HUDEP-2 (cell line): Measurements from ENCODE around the gene SRR.

ENCODE experiments used
- DNase-seq, 76 experiments: peaks; one replicate each; lab custom pipeline; 2025; ENCODE audit not compliant: unreplicated experiment in 76 of 76; lab: John Stamatoyannopoulos, UW

The SRR gene

GRCh38 chr17:2369551-2370210 is 65.9 kb downstream of the SRR start:
- no peak for DNase-seq

GRCh38 chr17:2370211-2370589 is 66.5 kb downstream of the SRR start:
- no peak for DNase-seq

GRCh38 chr17:2371183-2372130 is 67.7 kb downstream of the SRR start:
- DNase-seq: no peak

GRCh38 chr17:2372180-2372579 is 68.4 kb downstream of the SRR start:
- no peak for DNase-seq

- DNase-seq: no peak
Measured at GRCh38 chr17:2372681-2373080, 68.9 kb downstream of the SRR start.

- DNase-seq: no peak
Measured at GRCh38 chr17:2373179-2373578, 69.4 kb downstream of the SRR start.
